Placental epithelial cell (primary cell): ENCODE measurements around the gene AKAP3. TPM values are rescaled to one million over a fixed set of nuclear protein-coding genes. Genes with fewer than 3 reads are reported as not detected.

ENCODE experiments used
- total RNA-seq: library from RNA; depleted of rRNA; stranded (reverse); fragments of >200 nt; gene quantifications from 2 replicates; pipeline ENCODE4 v1.2.3, GENCODE V29; 2012

Gene AKAP3
- 2.2 and 6.3 TPM in 2 replicates for total RNA-seq

DNA sequence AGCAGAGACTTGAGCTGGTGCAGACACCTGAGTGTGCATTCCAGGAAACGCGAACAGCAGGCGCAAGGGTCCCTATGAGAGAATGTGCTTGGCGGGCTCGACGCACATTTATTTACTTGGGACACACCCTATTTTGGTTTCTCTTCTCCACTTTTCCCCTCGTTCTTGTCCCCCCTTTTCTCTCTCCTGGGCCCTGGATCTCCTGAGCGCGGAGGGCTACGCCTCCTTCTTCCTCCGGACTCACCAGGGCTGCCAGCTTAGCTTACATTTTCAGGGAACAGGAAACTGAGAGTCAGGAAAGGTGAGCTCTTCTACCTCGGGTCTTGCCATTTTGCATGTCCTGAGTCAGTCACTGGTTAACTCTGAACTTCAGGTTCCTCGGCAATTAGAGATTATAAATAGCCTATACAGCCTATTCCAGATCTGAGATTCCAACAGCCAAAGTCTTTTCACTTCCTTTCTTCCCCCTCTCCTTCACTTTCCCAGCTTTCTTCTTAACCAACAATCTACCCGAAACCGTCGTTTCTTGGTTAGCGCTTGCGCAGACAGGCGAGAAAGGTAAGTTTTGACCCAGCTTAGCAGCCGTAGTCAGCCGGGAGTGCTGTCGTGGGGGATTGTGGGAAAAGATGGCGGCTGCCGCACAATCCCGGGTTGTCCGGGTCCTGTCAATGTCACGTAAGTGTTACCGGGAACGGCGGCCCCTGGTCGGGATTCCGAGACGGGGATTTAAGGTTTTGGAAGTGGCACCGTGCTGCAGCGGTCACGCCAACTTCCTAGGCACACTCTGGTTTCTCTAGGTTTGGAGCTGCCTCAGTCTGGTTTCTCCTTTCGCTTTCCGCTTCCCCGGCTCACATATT, at the start of gene AKAP3, which contains the start of gene NDUFA9:
Gene AKAP3, minus strand, starts transcription at position 551 of the 857 bp plus-strand sequence. CDS start 10,855 bp downstream, outside the sequence.
Gene NDUFA9, plus strand, starts transcription at position 614 of the 857 bp plus-strand sequence. Its CDS starts 13 bp downstream, at position 627.

Other genes with a start within 250 kb of the AKAP3 start
- not detected in 2 replicates for gene FGF6, start 203.2 kb downstream of the AKAP3 start, total RNA-seq
- gene RAD51AP1, start 110.2 kb downstream of the AKAP3 start, total RNA-seq: 5.1 and 5.4 TPM in 2 replicates
- gene DYRK4, start 86.8 kb downstream of the AKAP3 start, total RNA-seq: 64.7 and 104 TPM in 2 replicates
- 22.4 and 79.8 TPM in 2 replicates for gene NDUFA9, start 63 bp upstream of the AKAP3 start, total RNA-seq
- under 0.01 TPM in 1 of 2 replicates, not detected in the other for gene GALNT8, start 71.3 kb upstream of the AKAP3 start, total RNA-seq